ENCODE results near the gene PDXK.

The PDXK gene

DNA sequence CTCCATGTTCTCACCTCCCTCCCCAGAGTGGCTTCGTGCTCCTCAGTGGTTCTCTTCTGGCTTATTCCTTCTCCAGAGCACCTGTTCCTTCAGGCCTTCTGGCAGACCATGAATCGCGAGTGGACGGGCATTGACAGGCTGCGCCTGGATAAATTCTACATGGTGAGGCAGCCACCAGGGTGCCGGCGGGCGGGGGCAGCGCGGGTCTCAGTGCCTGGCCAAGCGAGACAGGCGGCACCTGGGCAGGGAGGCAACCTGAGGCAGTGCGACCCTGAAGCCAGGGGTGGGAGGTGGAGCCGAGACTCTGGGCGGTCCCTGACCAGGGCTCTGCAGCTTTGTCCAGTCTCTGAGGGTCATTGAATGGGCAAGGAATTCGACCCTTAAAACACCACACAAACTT is 74.3 kb downstream of the PDXK start:
- no peak for TF ChIP-seq REST (IDR thresholded peaks at IDR 0.05; ENCODE audit: insufficient read depth in 1 of 2, low read depth in 2 of 2, low read length in 2 of 2)
- no peak for TF ChIP-seq TAF1 (IDR thresholded peaks at IDR 0.05; ENCODE audit: borderline replicate concordance, insufficient read depth, low read length)
- no peak for TF ChIP-seq SIN3A (IDR thresholded peaks at IDR 0.05; ENCODE audit: borderline replicate concordance, insufficient read depth, low read length)
- TF ChIP-seq FOXP2 (optimal IDR thresholded peaks at IDR 0.05; ENCODE audit: borderline replicate concordance, extremely low read depth, extremely low read length, insufficient read depth): no peak
- no peak for TF ChIP-seq POLR2AphosphoS5 (IDR thresholded peaks at IDR 0.05; ENCODE audit: low read depth, low read length)

DNA sequence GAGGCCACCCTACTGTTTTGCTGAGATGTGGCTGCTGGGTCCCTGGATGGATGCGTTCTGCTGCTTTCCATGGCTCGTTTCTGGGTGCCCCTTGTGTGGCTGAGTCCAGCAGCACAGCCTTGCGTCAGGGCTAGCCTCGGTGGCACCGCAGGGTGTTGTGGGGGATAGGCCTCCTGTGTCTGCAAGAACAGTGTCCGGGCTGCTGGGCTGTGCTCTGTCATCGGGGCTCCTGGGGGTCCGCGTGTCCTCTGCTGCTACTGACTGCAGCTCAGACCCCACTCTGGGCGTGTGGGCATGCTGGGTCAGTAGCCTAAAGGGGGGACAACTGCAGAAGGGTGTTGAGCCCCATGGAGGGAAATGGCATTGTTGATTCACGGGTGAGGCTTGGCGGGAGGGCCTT is 75.4 kb downstream of the PDXK start:
- no peak for TF ChIP-seq TAF1 (IDR thresholded peaks at IDR 0.05; ENCODE audit: borderline replicate concordance, insufficient read depth, low read length)
- peak; percentile 24; the same call in 1 of the 2 replicates for TF ChIP-seq POLR2AphosphoS5 (IDR thresholded peaks at IDR 0.05; ENCODE audit: low read depth, low read length)

DNA sequence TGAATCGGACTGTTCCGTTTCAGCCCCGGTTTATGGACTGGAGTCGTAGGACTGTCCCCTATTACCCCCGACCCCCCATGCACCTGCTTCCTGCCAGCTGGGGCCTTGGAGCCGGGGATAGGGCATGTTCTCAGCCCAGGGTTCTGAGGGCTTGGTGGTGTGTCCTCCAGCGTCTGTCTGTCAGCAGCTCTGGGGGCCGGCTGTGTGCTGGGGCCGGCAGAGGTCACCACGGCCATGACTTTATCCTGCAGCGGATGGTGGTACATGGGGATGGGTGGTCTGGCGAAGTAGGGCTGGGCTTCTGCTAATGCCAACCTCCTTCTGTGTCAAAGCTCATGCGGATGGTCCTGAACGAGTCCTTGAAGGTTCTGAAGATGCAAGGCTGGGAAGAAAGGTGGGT is 75.9 kb downstream of the PDXK start:
- TF ChIP-seq REST (IDR thresholded peaks at IDR 0.05; ENCODE audit: insufficient read depth in 1 of 2, low read depth in 2 of 2, low read length in 2 of 2): no peak
- no peak for TF ChIP-seq TAF1 (IDR thresholded peaks at IDR 0.05; ENCODE audit: borderline replicate concordance, insufficient read depth, low read length)
- TF ChIP-seq FOXP2 (optimal IDR thresholded peaks at IDR 0.05; ENCODE audit: borderline replicate concordance, extremely low read depth, extremely low read length, insufficient read depth): no peak
- TF ChIP-seq POLR2AphosphoS5 (IDR thresholded peaks at IDR 0.05; ENCODE audit: low read depth, low read length): no peak
- TF ChIP-seq SIN3A (IDR thresholded peaks at IDR 0.05; ENCODE audit: borderline replicate concordance, insufficient read depth, low read length): no peak

DNA sequence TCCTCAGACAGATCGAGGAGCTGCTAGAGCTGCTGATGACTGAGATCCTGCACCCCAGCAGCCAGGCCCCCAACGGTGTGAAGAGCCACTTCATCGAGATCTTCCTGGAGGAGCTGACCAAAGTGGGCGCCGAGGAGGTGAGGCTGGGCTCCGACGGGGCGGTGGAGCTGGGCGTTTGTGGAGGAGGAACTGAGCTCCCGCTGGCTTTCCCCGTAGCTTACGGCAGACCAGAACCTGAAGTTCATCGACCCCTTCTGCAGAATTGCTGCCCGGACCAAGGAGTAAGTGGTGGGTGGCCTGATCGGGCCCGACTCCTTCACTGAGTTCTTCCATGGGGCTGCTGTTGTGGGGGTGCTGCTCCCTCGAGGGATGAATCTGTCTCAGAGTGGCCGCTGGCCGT is 78.5 kb downstream of the PDXK start:
- TF ChIP-seq SIN3A (IDR thresholded peaks at IDR 0.05; ENCODE audit: borderline replicate concordance, insufficient read depth, low read length): no peak
- TF ChIP-seq REST (IDR thresholded peaks at IDR 0.05; ENCODE audit: insufficient read depth in 1 of 2, low read depth in 2 of 2, low read length in 2 of 2): no peak
- no peak for TF ChIP-seq POLR2AphosphoS5 (IDR thresholded peaks at IDR 0.05; ENCODE audit: low read depth, low read length)
- TF ChIP-seq TAF1 (IDR thresholded peaks at IDR 0.05; ENCODE audit: borderline replicate concordance, insufficient read depth, low read length): no peak
- no peak for TF ChIP-seq FOXP2 (optimal IDR thresholded peaks at IDR 0.05; ENCODE audit: borderline replicate concordance, extremely low read depth, extremely low read length, insufficient read depth)

DNA sequence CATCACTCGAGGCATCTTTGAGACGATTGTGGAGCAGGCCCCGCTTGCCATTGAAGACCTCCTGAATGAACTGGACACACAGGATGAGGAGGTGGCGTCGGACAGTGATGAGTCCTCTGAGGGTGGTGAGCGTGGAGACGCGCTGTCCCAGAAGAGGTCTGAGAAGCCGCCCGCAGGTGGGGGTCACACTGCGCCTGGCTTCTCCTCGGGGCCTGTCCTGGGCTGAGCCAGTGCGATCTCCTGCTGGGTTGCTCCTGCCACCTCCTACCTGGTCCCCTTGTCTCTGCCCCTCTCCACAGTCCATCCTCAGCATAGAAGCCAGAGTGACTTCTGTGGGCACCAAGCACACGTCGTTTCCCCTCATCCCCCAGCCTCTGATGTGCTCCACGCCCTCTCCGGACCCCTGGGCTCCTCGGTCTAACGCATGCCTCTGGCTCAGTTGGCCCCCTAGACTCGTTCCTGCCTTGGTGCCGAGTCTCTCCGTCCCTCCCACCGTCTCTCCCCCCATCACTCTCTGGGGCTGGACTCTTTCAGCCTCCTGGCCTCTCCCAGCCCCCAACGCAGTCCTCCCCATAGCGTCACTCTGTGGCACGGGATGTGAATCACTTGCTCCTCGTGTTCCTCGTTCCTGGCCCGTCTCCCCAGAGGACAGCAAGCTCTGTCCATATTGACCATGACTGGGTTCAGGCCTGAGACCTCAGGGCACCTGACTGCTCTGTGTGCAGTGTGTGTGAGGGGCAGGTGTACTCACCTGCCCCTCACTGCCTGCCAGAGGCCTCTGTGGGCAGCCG is 79.2 kb downstream of the PDXK start:
- TF ChIP-seq REST (IDR thresholded peaks at IDR 0.05; ENCODE audit: insufficient read depth in 1 of 2, low read depth in 2 of 2, low read length in 2 of 2) (no peak), POLR2AphosphoS5 (IDR thresholded peaks at IDR 0.05; ENCODE audit: low read depth, low read length) (no peak), SIN3A (IDR thresholded peaks at IDR 0.05; ENCODE audit: borderline replicate concordance, insufficient read depth, low read length) (no peak), TAF1 (IDR thresholded peaks at IDR 0.05; ENCODE audit: borderline replicate concordance, insufficient read depth, low read length) (no peak), FOXP2 (optimal IDR thresholded peaks at IDR 0.05; ENCODE audit: borderline replicate concordance, extremely low read depth, extremely low read length, insufficient read depth) (no peak)
